Mesenchymal stem cell (in vitro differentiated cells and primary cell): ENCODE measurements around the gene DNAJC6.

Source experiments
- DNase-seq: peaks from one replicate; pipeline ENCODE4 v3.0.0-alpha.2; 2013
- H2AFZ ChIP-seq: one replicate; pipeline ENCODE4 v1.6.1; 2013; ENCODE audit warnings: low read depth, mild to moderate bottlenecking, control low read depth, inconsistent platforms, low read length, moderate library complexity
- H2AK5ac ChIP-seq: 2 replicates; pipeline ENCODE4 v1.6.1; 2013; ENCODE audit warnings: low read length, moderate library complexity, mild to moderate bottlenecking, inconsistent platforms; ENCODE audit not compliant: severe bottlenecking
- H2BK120ac ChIP-seq: one replicate; pipeline ENCODE4 v1.6.1; 2013; ENCODE audit warnings: low read depth, mild to moderate bottlenecking, inconsistent platforms, low read length, moderate library complexity
- H2BK12ac ChIP-seq, 2 experiments: one replicate each; pipeline ENCODE4 v1.6.1; 2013; ENCODE audit warnings: inconsistent platforms in 2 of 2, low read length in 2 of 2, mild to moderate bottlenecking in 2 of 2, moderate library complexity in 2 of 2, control low read depth in 1 of 2
- H2BK15ac ChIP-seq: one replicate; pipeline ENCODE4 v1.6.1; 2013; ENCODE audit warnings: mild to moderate bottlenecking, low read depth, inconsistent platforms; ENCODE audit not compliant: poor library complexity, severe bottlenecking
- H2BK5ac ChIP-seq: 2 replicates; pipeline ENCODE4 v1.6.1; 2013; ENCODE audit warnings: low read depth, mild to moderate bottlenecking, low read length, control low read depth, inconsistent platforms; ENCODE audit not compliant: poor library complexity, severe bottlenecking
- H3K14ac ChIP-seq, 2 experiments: one replicate each; pipeline ENCODE4 v1.6.1; 2013; ENCODE audit warnings: inconsistent platforms in 2 of 2, low read length in 2 of 2, control low read depth in 1 of 2, mild to moderate bottlenecking in 1 of 2, moderate library complexity in 1 of 2
- H3K18ac ChIP-seq, 2 experiments: one replicate each; pipeline ENCODE4 v1.6.1; 2013; ENCODE audit warnings: inconsistent platforms in 2 of 2, low read length in 2 of 2, control low read depth in 1 of 2, low read depth in 1 of 2, mild to moderate bottlenecking in 1 of 2
- H3K23ac ChIP-seq, 2 experiments: one replicate each; pipeline ENCODE4 v1.6.1; 2013; ENCODE audit warnings: inconsistent platforms in 2 of 2, low read length in 2 of 2, mild to moderate bottlenecking in 2 of 2, moderate library complexity in 2 of 2, control low read depth in 1 of 2
- H3K27ac ChIP-seq: 2 replicates; pipeline ENCODE4 v1.5.1; 2013; ENCODE audit warnings: mild to moderate bottlenecking, moderate library complexity, low read length, control low read depth, inconsistent platforms; ENCODE audit not compliant: poor library complexity, severe bottlenecking
- H3K27me3 ChIP-seq, 2 experiments: 2 replicates each; pipeline versions ENCODE4 v1.6.1 to v1.7.0; 2013; ENCODE audit warnings: low read length in 2 of 2, mild to moderate bottlenecking in 2 of 2, moderate library complexity in 2 of 2, control low read depth in 1 of 2, inconsistent platforms in 1 of 2; ENCODE audit not compliant: control insufficient read depth in 1 of 2, insufficient read depth in 1 of 2
- H3K36me3 ChIP-seq, 2 experiments: 2 replicates each; pipeline versions ENCODE4 v1.6.1 to v1.7.0; 2013; ENCODE audit warnings: low read length in 2 of 2, control low read depth in 1 of 2, inconsistent platforms in 1 of 2, low read depth in 1 of 2, mild to moderate bottlenecking in 1 of 2; ENCODE audit not compliant: insufficient read depth in 2 of 2, control insufficient read depth in 1 of 2
- H3K4ac ChIP-seq, 2 experiments: one replicate each; pipeline ENCODE4 v1.6.1; 2013; ENCODE audit warnings: inconsistent platforms in 2 of 2, low read length in 2 of 2, mild to moderate bottlenecking in 2 of 2, moderate library complexity in 2 of 2, control low read depth in 1 of 2, low read depth in 1 of 2
- H3K4me1 ChIP-seq: 2 replicates; pipeline ENCODE4 v1.6.1; 2013; ENCODE audit warnings: low read depth, low read length, control low read depth; ENCODE audit not compliant: control insufficient read depth, insufficient read depth
- H3K4me2 ChIP-seq: 2 replicates; pipeline ENCODE4 v1.6.1; 2013; ENCODE audit warnings: low read length, mild to moderate bottlenecking, inconsistent platforms; ENCODE audit not compliant: poor library complexity, severe bottlenecking
- H3K4me3 ChIP-seq, 2 experiments: 2 replicates each; pipeline versions ENCODE4 v1.5.1 to v1.7.0; 2013; ENCODE audit warnings: low read length in 2 of 2, mild to moderate bottlenecking in 2 of 2, control low read depth in 1 of 2, low read depth in 1 of 2; ENCODE audit not compliant: insufficient read depth in 1 of 2
- H3K79me1 ChIP-seq: replicated peaks from 2 replicates; pipeline ENCODE4 v1.6.1; 2013; ENCODE audit warnings: mild to moderate bottlenecking, control low read depth, low read length, inconsistent platforms; ENCODE audit not compliant: poor library complexity, severe bottlenecking
- H3K9ac ChIP-seq: 2 replicates; pipeline ENCODE4 v1.7.0; 2013; ENCODE audit warnings: mild to moderate bottlenecking, low read length, moderate library complexity
- H3K9me3 ChIP-seq: 2 replicates; pipeline ENCODE4 v1.7.0; 2013; ENCODE audit warnings: mild to moderate bottlenecking, low read length; ENCODE audit not compliant: control insufficient read depth
- H4K8ac ChIP-seq: one replicate; pipeline ENCODE4 v1.6.1; 2013; ENCODE audit warnings: inconsistent platforms, mild to moderate bottlenecking, low read length, moderate library complexity
- H4K91ac ChIP-seq: one replicate; pipeline ENCODE4 v1.6.1; 2013; ENCODE audit warnings: mild to moderate bottlenecking, low read length, inconsistent platforms
- WGBS: methylation state at CpG from one replicate; pipeline ENCODE4 v1.1.7; 2013; ENCODE audit warnings: mixed read lengths; 5-methylcytosine and 5-hydroxymethylcytosine counted together

Gene DNAJC6

DNA sequence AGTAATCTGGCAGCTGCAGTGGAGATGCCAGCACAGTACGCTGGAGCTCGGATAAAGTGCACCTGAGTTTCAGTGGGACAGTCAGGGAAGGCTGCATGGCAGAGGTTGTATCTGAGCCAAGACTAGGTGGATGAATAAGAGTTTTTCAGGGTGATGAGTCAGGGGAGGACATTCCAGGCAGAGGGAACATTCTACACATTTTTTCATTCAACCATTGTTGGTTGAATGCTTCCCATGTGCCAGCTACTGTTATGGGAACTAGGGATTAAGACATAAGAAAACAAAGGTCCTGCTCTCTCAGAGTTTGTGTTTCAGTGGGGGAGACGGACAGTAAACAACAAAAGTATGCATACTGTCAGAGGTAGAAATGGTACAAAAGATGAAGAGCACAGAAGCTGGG, 116.4 kb downstream of the DNAJC6 start:
- H2AFZ ChIP-seq = no peak overlapping the region
- H3K4ac ChIP-seq = no peak overlapping the region
- H3K27me3 ChIP-seq = no peaks in the 10 kb centered on the region
- no peak overlapping the region for H3K4me2 ChIP-seq
- no peak overlapping the region for H2BK5ac ChIP-seq
- peak overlapping the region; percentile 27 for H4K8ac ChIP-seq
- no peak overlapping the region for H2BK15ac ChIP-seq
- peak overlapping the region; percentile 76 for H2AK5ac ChIP-seq
- no peak overlapping the region for H2BK120ac ChIP-seq
- no peak overlapping the region for H3K4me3 ChIP-seq
- H3K18ac ChIP-seq = peak overlapping the region in 1 of 2 experiments; percentile 49
- H3K9ac ChIP-seq = no peak overlapping the region
- H4K91ac ChIP-seq = no peak overlapping the region
- peaks cover 14% of the 10 kb centered on the region for H3K4me1 ChIP-seq
- peaks cover 1% of the 10 kb centered on the region for H3K79me1 ChIP-seq
- WGBS = 34% methylated on average over 3 of the region's 3 CpGs
- peak; percentile 68 for DNase-seq
- H3K27ac ChIP-seq = peak overlapping the region; percentile 69
- no peak overlapping the region for H3K14ac ChIP-seq
- no peaks in the 10 kb centered on the region for H3K9me3 ChIP-seq
- H3K23ac ChIP-seq = no peak overlapping the region
- no peak overlapping the region for H2BK12ac ChIP-seq
- peaks cover 6 to 53% of the 10 kb centered on the region in 2 experiments for H3K36me3 ChIP-seq

DNA sequence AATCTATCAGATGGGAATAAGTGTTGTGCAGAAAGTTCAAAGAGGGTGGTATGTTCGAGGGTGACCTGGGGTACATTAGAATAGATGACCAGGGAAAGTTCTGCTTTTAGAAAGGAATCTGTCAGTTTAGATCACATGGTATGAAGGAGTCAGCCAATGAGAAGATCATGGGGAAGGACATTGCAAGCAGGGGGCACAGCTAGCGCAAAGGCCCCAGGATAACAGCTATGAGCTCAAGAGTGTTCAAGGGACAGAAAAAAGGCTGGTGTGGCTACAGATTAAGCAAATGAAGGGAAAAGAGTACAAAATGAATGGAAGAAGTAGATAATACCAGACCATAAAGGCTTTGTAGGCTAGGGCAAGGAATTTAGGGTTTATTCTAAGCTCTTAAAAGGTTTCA, 119.7 kb downstream of the DNAJC6 start:
- DNase-seq = no peak
- H4K8ac ChIP-seq = peak overlapping the region; percentile 8
- peaks cover 13 to 83% of the 10 kb centered on the region in 2 experiments for H3K36me3 ChIP-seq
- H4K91ac ChIP-seq = no peak overlapping the region
- H3K4me1 ChIP-seq = peaks cover 5% of the 10 kb centered on the region
- WGBS = over 99% methylated on average over 2 of the region's 2 CpGs
- peak overlapping the region; percentile 70 for H3K27ac ChIP-seq
- H2BK120ac ChIP-seq = no peak overlapping the region
- no peak overlapping the region for H3K9ac ChIP-seq
- H3K4ac ChIP-seq = no peak overlapping the region
- no peak overlapping the region for H3K14ac ChIP-seq
- no peak overlapping the region for H2AFZ ChIP-seq
- peak overlapping the region; percentile 76 for H2AK5ac ChIP-seq
- H3K27me3 ChIP-seq = no peaks in the 10 kb centered on the region
- no peak overlapping the region for H3K4me2 ChIP-seq
- no peak overlapping the region for H2BK15ac ChIP-seq
- H3K18ac ChIP-seq = peak overlapping the region in 1 of 2 experiments; percentile 19
- H2BK12ac ChIP-seq = peak overlapping the region in 1 of 2 experiments; percentile 43
- no peaks in the 10 kb centered on the region for H3K9me3 ChIP-seq
- H2BK5ac ChIP-seq = no peak overlapping the region
- no peak overlapping the region for H3K23ac ChIP-seq
- peaks cover 10% of the 10 kb centered on the region for H3K79me1 ChIP-seq
- H3K4me3 ChIP-seq = no peak overlapping the region

DNA sequence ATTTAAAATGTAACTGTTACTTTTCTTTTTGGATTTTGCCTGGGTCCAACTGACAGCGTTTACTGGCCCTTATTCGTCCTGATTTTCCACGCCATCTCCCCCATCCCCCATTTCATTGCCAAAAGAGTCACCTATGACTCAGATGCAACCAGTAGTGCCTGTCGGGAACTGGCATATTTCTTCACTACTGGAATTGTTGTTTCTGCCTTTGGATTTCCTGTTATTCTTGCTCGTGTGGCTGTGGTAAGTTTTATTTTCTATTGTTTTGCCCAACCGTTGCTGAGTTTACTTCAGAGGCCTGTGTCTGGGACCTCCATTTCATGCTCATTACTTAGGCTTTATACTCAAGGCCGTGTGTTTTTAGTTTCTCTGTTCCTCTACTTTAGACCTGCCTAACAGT, 120.5 kb downstream of the DNAJC6 start:
- H2BK15ac ChIP-seq = no peak overlapping the region
- H2AK5ac ChIP-seq = no peak overlapping the region
- H3K4me3 ChIP-seq = no peak overlapping the region
- H2BK12ac ChIP-seq = no peak overlapping the region
- H2AFZ ChIP-seq = no peak overlapping the region
- H3K4ac ChIP-seq = no peak overlapping the region
- H3K4me2 ChIP-seq = peak overlapping the region; percentile 19
- H2BK5ac ChIP-seq = peak overlapping the region; percentile 79
- H4K8ac ChIP-seq = no peak overlapping the region
- H3K18ac ChIP-seq = no peak overlapping the region
- 21% methylated on average over 7 of the region's 7 CpGs for WGBS
- H3K27ac ChIP-seq = peak overlapping the region; percentile 86
- H2BK120ac ChIP-seq = no peak overlapping the region
- DNase-seq = peak; percentile 74
- H3K9ac ChIP-seq = peak overlapping the region; percentile 59
- no peak overlapping the region for H3K23ac ChIP-seq
- no peaks in the 10 kb centered on the region for H3K9me3 ChIP-seq
- peaks cover 11% of the 10 kb centered on the region for H3K79me1 ChIP-seq
- H4K91ac ChIP-seq = no peak overlapping the region
- H3K14ac ChIP-seq = no peak overlapping the region
- peaks cover 13 to 90% of the 10 kb centered on the region in 2 experiments for H3K36me3 ChIP-seq
- peaks cover 5% of the 10 kb centered on the region for H3K4me1 ChIP-seq
- H3K27me3 ChIP-seq = no peaks in the 10 kb centered on the region

DNA sequence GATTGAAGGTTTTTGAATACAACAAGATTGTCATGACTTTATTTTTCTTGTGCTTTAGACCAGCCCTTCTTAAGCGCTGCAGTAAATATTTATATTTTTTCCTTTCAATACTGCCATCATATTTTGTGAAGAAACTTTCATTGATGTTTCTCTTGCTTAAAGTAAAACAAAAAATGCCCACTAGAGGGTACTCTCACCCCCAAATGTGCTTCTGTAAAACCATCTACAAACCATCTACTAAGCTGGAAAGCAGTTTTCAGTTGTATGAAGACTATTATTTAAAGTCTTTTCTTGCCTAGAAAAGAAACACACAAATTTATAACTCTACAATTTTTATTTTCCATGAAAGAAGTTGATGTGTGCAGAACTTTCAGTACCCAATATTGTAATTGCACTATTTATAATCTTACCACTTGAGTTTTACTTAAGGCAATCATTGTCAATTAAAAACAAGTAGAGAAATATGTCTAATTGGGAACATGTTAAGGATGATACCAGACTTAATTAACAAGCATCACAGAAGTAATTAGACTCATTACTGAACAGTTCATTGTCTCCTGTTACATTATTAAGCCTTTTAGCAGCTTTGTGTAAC, 121.9 kb downstream of the DNAJC6 start:
- Histone ChIP-seq H3K9ac (peak overlapping the region; percentile 59), H4K8ac (no peak overlapping the region), H2BK120ac (no peak overlapping the region), H2AFZ (no peak overlapping the region), H2BK15ac (no peak overlapping the region), H3K27me3 (no peaks in the 10 kb centered on the region), H4K91ac (no peak overlapping the region), H3K27ac (peak overlapping the region; percentile 27), H3K23ac (no peak overlapping the region), H3K4ac (no peak overlapping the region), H3K4me1 (peaks cover 4% of the 10 kb centered on the region), H2AK5ac (no peak overlapping the region), H3K14ac (no peak overlapping the region), H2BK12ac (no peak overlapping the region), H3K4me3 (no peak overlapping the region), H3K4me2 (no peak overlapping the region), H3K18ac (no peak overlapping the region), H3K36me3 (peaks cover 13 to 81% of the 10 kb centered on the region in 2 experiments), H3K79me1 (peaks cover 12% of the 10 kb centered on the region), H2BK5ac (no peak overlapping the region), H3K9me3 (no peaks in the 10 kb centered on the region)
- peak; percentile 63 for DNase-seq
- no CpG with 5 or more reads among the region's 1 CpG for WGBS
